ENCODE results near the gene BBOX1.

- TF ChIP-seq POLR2A (IDR thresholded peaks at IDR 0.05; ENCODE audit: low read length): no peak
- TF ChIP-seq GATA1 (IDR thresholded peaks at IDR 0.05; ENCODE audit: low read depth, low read length): no peak
These were observed 76.1 kb downstream of the BBOX1 start for GRCh38 chr11:27116684-27117083.
